Fibroblast of lung (primary cell): ENCODE results near the gene BRAF. TPM values are rescaled to one million over a fixed set of nuclear protein-coding genes. Genes with fewer than 3 reads are reported as not detected.

Source experiments
- DNase-seq, 2 donors: peaks; one replicate each; pipeline versions ENCODE4 v3.0.0 to v3.0.0-alpha.2; 2010; ENCODE audit warnings: low read depth in 2 of 2
- H2AFZ ChIP-seq: 2 replicates; pipeline ENCODE4 v1.5.1; 2012; ENCODE audit warnings: low read length, control low read depth, inconsistent platforms
- H3K27ac ChIP-seq: 2 replicates; pipeline ENCODE4 v1.5.1; 2011; ENCODE audit warnings: low read length, control low read depth; ENCODE audit not compliant: insufficient read depth
- H3K27me3 ChIP-seq: 2 replicates; pipeline ENCODE4 v1.5.1; 2011; ENCODE audit warnings: mild to moderate bottlenecking, low read length; ENCODE audit not compliant: control insufficient read depth, insufficient read depth
- H3K36me3 ChIP-seq: 2 replicates; pipeline ENCODE4 v1.5.1; 2011; ENCODE audit warnings: low read length; ENCODE audit not compliant: control insufficient read depth, insufficient read depth
- H3K4me1 ChIP-seq: 2 replicates; pipeline ENCODE4 v1.5.1; 2011; ENCODE audit warnings: low read length; ENCODE audit not compliant: control insufficient read depth, insufficient read depth; ENCODE audit errors: extremely low read depth
- H3K4me2 ChIP-seq: 2 replicates; pipeline ENCODE4 v1.5.1; 2011; ENCODE audit warnings: low read length, control low read depth; ENCODE audit not compliant: insufficient read depth; ENCODE audit errors: extremely low read depth
- H3K4me3 ChIP-seq, 4 experiments: fragments of 200-600 bp in 1 of 4; sonication (generic) in 1 of 4; replicated peaks in 1 of 4; 2 replicates each; pipeline ENCODE4 v1.5.1; 2011 to 2016; ENCODE audit warnings: low read length in 4 of 4, low read depth in 3 of 4, mild to moderate bottlenecking in 3 of 4, control low read depth in 2 of 4, inconsistent platforms in 1 of 4, mixed read lengths in 1 of 4; ENCODE audit not compliant: insufficient read depth in 1 of 4; ENCODE audit errors: control extremely low read depth in 1 of 4
- H3K79me2 ChIP-seq: 2 replicates; pipeline ENCODE4 v1.5.1; 2012; ENCODE audit warnings: mild to moderate bottlenecking, low read length, inconsistent platforms; ENCODE audit not compliant: control insufficient read depth, insufficient read depth
- H3K9ac ChIP-seq: 2 replicates; pipeline ENCODE4 v1.5.1; 2011; ENCODE audit warnings: mild to moderate bottlenecking, low read length, control low read depth; ENCODE audit not compliant: insufficient read depth
- H3K9me3 ChIP-seq: 2 replicates; pipeline ENCODE4 v1.5.1; 2012; ENCODE audit warnings: low read depth, low read length; ENCODE audit not compliant: control insufficient read depth, insufficient read depth
- H4K20me1 ChIP-seq: 2 replicates; pipeline ENCODE4 v1.5.1; 2011; ENCODE audit warnings: low read length; ENCODE audit not compliant: control insufficient read depth, insufficient read depth; ENCODE audit errors: extremely low read depth
- CTCF ChIP-seq, 2 donors: IDR thresholded peaks in 1 of 2; conservative IDR thresholded peaks in 1 of 2; 1 replicate in 1 of 2; 2 replicates in 1 of 2; pipeline ENCODE4 v1.5.1; 2011 to 2012; ENCODE audit warnings: low read length in 2 of 2, control low read depth in 1 of 2, inconsistent platforms in 1 of 2, low read depth in 1 of 2, mild to moderate bottlenecking in 1 of 2
- EZH2 ChIP-seq: IDR thresholded peaks from 2 replicates; pipeline ENCODE4 v1.5.1; 2012; ENCODE audit warnings: low read length, control low read depth, mild to moderate bottlenecking; ENCODE audit errors: missing control alignments
- polyA plus RNA-seq, 2 donors: library from polyadenylated mRNA; depleted of rRNA in 1 of 2; stranded (reverse) in 1 of 2; unstranded in 1 of 2; fragments of >200 nt; gene quantifications; 2 replicates each; pipeline ENCODE4 v1.2.1, GENCODE V29; 2011 to 2012; ENCODE audit warnings: missing spikeins in 1 of 2
- total RNA-seq: library from RNA; depleted of rRNA; stranded (reverse); fragments of >200 nt; gene quantifications from 2 replicates; pipeline ENCODE4 v1.2.1, GENCODE V29; 2014

BRAF gene
- total and polyA plus RNA-seq, 2 donors (not counting 1 experiment from before 2014, with no cell fraction given) = 21.1 to 23.1 TPM

- Histone ChIP-seq H3K4me3 (no peak overlapping the region), H3K27me3 (no peaks in the 10 kb centered on the region), H3K9ac (no peak overlapping the region), H3K9me3 (no peaks in the 10 kb centered on the region), H3K4me1 (no peaks in the 10 kb centered on the region), H3K36me3 (peaks cover 4% of the 10 kb centered on the region), H2AFZ (no peak overlapping the region), H4K20me1 (no peaks in the 10 kb centered on the region), H3K27ac (no peak overlapping the region), H3K79me2 (no peaks in the 10 kb centered on the region), H3K4me2 (no peak overlapping the region)
- no peak for TF ChIP-seq CTCF (conservative IDR thresholded peaks at IDR 0.05 in 1 of 2, IDR thresholded peaks at IDR 0.05 in 1 of 2; ENCODE audit: low read depth in 1 of 2, low read length in 2 of 2)
- no peak for TF ChIP-seq EZH2
- DNase-seq = no peak
These were observed 241.1 kb downstream of the BRAF start for GRCh38 chr7:140683657-140684056.

- Histone ChIP-seq H3K27ac (no peak overlapping the region), H2AFZ (no peak overlapping the region), H3K27me3 (no peaks in the 10 kb centered on the region), H3K4me3 (no peak overlapping the region), H3K79me2 (no peaks in the 10 kb centered on the region), H4K20me1 (no peaks in the 10 kb centered on the region), H3K4me1 (no peaks in the 10 kb centered on the region), H3K9ac (no peak overlapping the region), H3K9me3 (no peaks in the 10 kb centered on the region), H3K36me3 (peaks cover 4% of the 10 kb centered on the region), H3K4me2 (no peak overlapping the region)
- DNase-seq = no peak
- TF ChIP-seq EZH2 (no peak), CTCF (conservative IDR thresholded peaks at IDR 0.05 in 1 of 2, IDR thresholded peaks at IDR 0.05 in 1 of 2; ENCODE audit: low read depth in 1 of 2, low read length in 2 of 2) (no peak)
These were observed 243.0 kb downstream of the BRAF start for GRCh38 chr7:140681766-140682165.

GRCh38 chr7:140680886-140681285, 243.8 kb downstream of the BRAF start:
- DNase-seq = no peak
- Histone ChIP-seq H3K4me3 (no peak overlapping the region), H3K79me2 (no peaks in the 10 kb centered on the region), H3K9me3 (no peaks in the 10 kb centered on the region), H3K9ac (no peak overlapping the region), H3K4me2 (no peak overlapping the region), H3K4me1 (no peaks in the 10 kb centered on the region), H3K36me3 (peaks cover 4% of the 10 kb centered on the region), H4K20me1 (no peaks in the 10 kb centered on the region), H2AFZ (no peak overlapping the region), H3K27ac (no peak overlapping the region), H3K27me3 (no peaks in the 10 kb centered on the region)
- TF ChIP-seq EZH2 (no peak), CTCF (conservative IDR thresholded peaks at IDR 0.05 in 1 of 2, IDR thresholded peaks at IDR 0.05 in 1 of 2; ENCODE audit: low read depth in 1 of 2, low read length in 2 of 2) (no peak)
